Right ventricle myocardium inferior (tissue), 1 donor: ENCODE data around the gene ZBTB42. TPM values are rescaled to one million over a fixed set of nuclear protein-coding genes. Genes with fewer than 3 reads are reported as not detected.

ENCODE experiments used
- ATAC-seq: fragments of 200-7000 bp; cut with Tn5 transposase; one replicate; pipeline ENCODE4 v1.9.1; 2020; ENCODE audit warnings: mild to moderate bottlenecking, moderate library complexity
- DNase-seq: peaks from one replicate; pipeline ENCODE4 v3.0.0; 2021; ENCODE audit errors: missing footprints
- intact Hi-C: fragments of 100-400 bp; cut with DNase I; formaldehyde crosslinking; loops from one replicate; pipeline ENCODE4 v1.11.0; 2022
- long read RNA-seq: library from polyadenylated mRNA; unstranded; transcript quantifications from one replicate; pipeline ENCODE4 v2.0.0, GENCODE V29; 2021
- total RNA-seq: library from RNA; stranded (reverse); fragmentation: NEBNext Ultra II Directional; extraction: Animal tissue kit (Norgen Biotek cat#: 25700); gene quantifications from one replicate; pipeline ENCODE4 v1.2.1, GENCODE V29; 2021
- donor health status: DM: no; HTN: yes; CAD: no; lungs with severe emphysema.

ZBTB42 gene
- total RNA-seq, result 5.6 TPM
- long read RNA-seq, transcript ZBTB42-201 (1 exons, 3,800 nt), result major isoform, 5 of 8 reads
- long read RNA-seq, partial matches to known transcripts, result 0 of 8 reads
- long read RNA-seq, other reads (novel, unspliced or antisense), result 2 of 8 reads

GRCh38 chr14:104800771-104801519 lies at the start of gene ZBTB42:
TSS of gene ZBTB42 (plus strand) at chr14:104801101. CDS start at chr14:104801198, 97 bp downstream.
- intact Hi-C loops, result loop anchor here (1.0 kb wide), 1 partner anchor 25 kb away; no protein-coding TSS in a partner anchor
- DNase-seq, result peak; percentile 89
- no peak for ATAC-seq

- intact Hi-C loops, result loop anchor here (2.0 to 5.0 kb wide), 2 partner anchors 27 to 46 kb away; partner anchors contain the start of genes ADSS1 and AKT1
- DNase-seq (no peak), ATAC-seq (no peak)
Measured at GRCh38 chr14:104751539-104752422, 49.1 kb upstream of the ZBTB42 start.

GRCh38 chr14:104752423-104752734 lies 48.5 kb upstream of the ZBTB42 start:
- ATAC-seq (no peak), DNase-seq (no peak)
- intact Hi-C loops, result loop anchor here (2.0 to 5.0 kb wide), 2 partner anchors 28 to 45 kb away; partner anchors contain the start of genes ADSS1 and AKT1

- DNase-seq (peak; percentile 100), ATAC-seq (peak; percentile 97)
- intact Hi-C loops, result loop anchor here (2.0 to 5.0 kb wide), 2 partner anchors 28 to 44 kb away; partner anchors contain the start of genes ADSS1 and AKT1
Measured at GRCh38 chr14:104752735-104753527, 48.0 kb upstream of the ZBTB42 start, which contains the start of gene SIVA1. TSS of gene SIVA1 (plus strand) at chr14:104753147. CDS start at chr14:104753202, 55 bp downstream.

GRCh38 chr14:104753528-104754212 lies 47.2 kb upstream of the ZBTB42 start:
- no peak for DNase-seq
- no peak for ATAC-seq
- intact Hi-C loops, result loop anchor here (2.0 to 5.0 kb wide), 2 partner anchors 29 to 44 kb away; partner anchors contain the start of genes ADSS1 and AKT1

GRCh38 chr14:104754213-104754851 lies 46.6 kb upstream of the ZBTB42 start:
- ATAC-seq (no peak), DNase-seq (no peak)
- intact Hi-C loops, result loop anchor here (5.0 kb wide), 1 partner anchor 43 kb away; the partner anchor contains the start of gene AKT1

GRCh38 chr14:104755621-104756020 lies 45.3 kb upstream of the ZBTB42 start:
- intact Hi-C loops, result no loop called here
- ATAC-seq (no peak), DNase-seq (no peak)

- ATAC-seq (no peak), DNase-seq (no peak)
- intact Hi-C loops, result no loop called here
Measured at GRCh38 chr14:104756477-104757237, 44.2 kb upstream of the ZBTB42 start.

GRCh38 chr14:104757238-104757585 lies 43.7 kb upstream of the ZBTB42 start:
- intact Hi-C loops, result no loop called here
- ATAC-seq (no peak), DNase-seq (no peak)

- intact Hi-C loops, result no loop called here
- no peak for DNase-seq
- no peak for ATAC-seq
Measured at GRCh38 chr14:104757681-104758392, 43.1 kb upstream of the ZBTB42 start.

- no peak for DNase-seq
- no peak for ATAC-seq
- intact Hi-C loops, result no loop called here
Measured at GRCh38 chr14:104758981-104759969, 41.6 kb upstream of the ZBTB42 start.

- DNase-seq, result no peak
- ATAC-seq, result no peak
- intact Hi-C loops, result loop anchor here (5.0 kb wide), 1 partner anchor 282 kb away; no protein-coding TSS in a partner anchor
Measured at GRCh38 chr14:104765517-104765916, 35.4 kb upstream of the ZBTB42 start.

- DNase-seq (no peak), ATAC-seq (no peak)
- intact Hi-C loops, result loop anchor here (5.0 kb wide), 1 partner anchor 281 kb away; no protein-coding TSS in a partner anchor
Measured at GRCh38 chr14:104766256-104766862, 34.5 kb upstream of the ZBTB42 start.

GRCh38 chr14:104766863-104767633 lies 33.9 kb upstream of the ZBTB42 start:
- intact Hi-C loops, result loop anchor here (5.0 kb wide), 1 partner anchor 280 kb away; no protein-coding TSS in a partner anchor
- ATAC-seq (no peak), DNase-seq (no peak)
